ENCODE data around the gene KRTCAP2. TPM values are rescaled to one million over a fixed set of nuclear protein-coding genes. Genes with fewer than 3 reads are reported as not detected.

Gene KRTCAP2
- total and polyA plus RNA-seq, 4 donors: 49.8 to 224 (median 99.8) TPM

DNA sequence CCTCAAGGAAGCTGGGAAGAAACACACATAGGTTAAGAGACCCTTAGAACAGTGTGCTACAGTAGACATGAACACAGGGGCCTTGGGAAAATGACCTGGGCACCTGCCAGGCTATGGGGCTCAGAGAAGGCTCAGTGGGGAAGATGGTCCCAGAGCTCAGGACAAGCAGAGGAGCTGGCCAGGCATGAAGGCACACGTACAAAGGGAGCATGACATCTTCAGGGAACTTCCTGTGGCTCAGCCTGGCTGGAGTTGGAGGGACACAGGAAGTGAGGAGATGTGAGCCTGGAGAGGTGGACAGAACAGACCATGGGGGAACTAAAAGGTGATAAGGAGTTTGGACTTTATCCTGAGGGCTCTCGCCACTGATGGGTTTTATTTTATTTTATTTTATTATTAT, 41.2 kb downstream of the KRTCAP2 start:
- Histone ChIP-seq H3K4me1 (ENCODE audit: control insufficient read depth in 4 of 4, insufficient read depth in 4 of 4, low read length in 3 of 4) (peaks cover 0 to 47% (median 35%) of the 10 kb centered on the region in 4 donors), H3K9ac (ENCODE audit: low read depth in 1 of 2, low read length in 2 of 2) (peak overlapping the region; percentile 99 to 100), H3K4me3 (ENCODE audit: low read depth in 1 of 3, low read length in 3 of 3) (peak overlapping the region; percentile 35 to 93 (median 62)), H3K36me3 (ENCODE audit: control insufficient read depth in 4 of 4, insufficient read depth in 3 of 4, low read depth in 1 of 4, low read length in 3 of 4) (peaks cover 8 to 26% (median 19%) of the 10 kb centered on the region in 4 donors), H3K9me3 (ENCODE audit: control insufficient read depth in 4 of 4, low read length in 3 of 4) (no peaks in the 10 kb centered on the region), H3K27ac (ENCODE audit: low read depth in 1 of 2, low read length in 2 of 2) (peak overlapping the region; percentile 99 to 100), H3K27me3 (ENCODE audit: control insufficient read depth in 4 of 4, insufficient read depth in 4 of 4, low read length in 3 of 4) (no peaks in the 10 kb centered on the region)
- WGBS: 18% methylated on average over 2 of the region's 2 CpGs
- no peak for DNase-seq (ENCODE audit: low spot score)
- peak; percentile 21 to 26 for TF ChIP-seq GABPA (IDR thresholded peaks at IDR 0.05 in 1 of 2, conservative IDR thresholded peaks at IDR 0.05 in 1 of 2)
- TF ChIP-seq, protein P1, sequence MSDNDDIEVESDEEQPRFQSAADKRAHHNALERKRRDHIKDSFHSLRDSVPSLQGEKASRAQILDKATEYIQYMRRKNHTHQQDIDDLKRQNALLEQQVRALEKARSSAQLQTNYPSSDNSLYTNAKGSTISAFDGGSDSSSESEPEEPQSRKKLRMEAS (IDR thresholded peaks at IDR 0.05): no peak
- TF ChIP-seq TAF1 (conservative IDR thresholded peaks at IDR 0.05): no peak
- TF ChIP-seq, protein P2, sequence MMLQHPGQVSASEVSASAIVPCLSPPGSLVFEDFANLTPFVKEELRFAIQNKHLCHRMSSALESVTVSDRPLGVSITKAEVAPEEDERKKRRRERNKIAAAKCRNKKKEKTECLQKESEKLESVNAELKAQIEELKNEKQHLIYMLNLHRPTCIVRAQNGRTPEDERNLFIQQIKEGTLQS (IDR thresholded peaks at IDR 0.05): no peak

DNA sequence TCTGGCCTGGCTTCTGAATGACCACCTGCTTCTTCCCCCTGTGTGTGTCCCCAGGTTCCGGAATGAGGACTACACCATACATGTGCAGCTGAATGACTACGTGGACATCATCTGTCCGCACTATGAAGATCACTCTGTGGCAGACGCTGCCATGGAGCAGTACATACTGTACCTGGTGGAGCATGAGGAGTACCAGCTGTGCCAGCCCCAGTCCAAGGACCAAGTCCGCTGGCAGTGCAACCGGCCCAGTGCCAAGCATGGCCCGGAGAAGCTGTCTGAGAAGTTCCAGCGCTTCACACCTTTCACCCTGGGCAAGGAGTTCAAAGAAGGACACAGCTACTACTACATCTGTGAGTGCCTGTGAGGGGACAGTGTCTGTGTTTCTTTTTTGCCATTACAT, 41.8 kb downstream of the KRTCAP2 start:
- Histone ChIP-seq H3K36me3 (ENCODE audit: control insufficient read depth in 4 of 4, insufficient read depth in 3 of 4, low read depth in 1 of 4, low read length in 3 of 4) (peaks cover 8 to 26% (median 19%) of the 10 kb centered on the region in 4 donors), H3K27ac (ENCODE audit: low read depth in 1 of 2, low read length in 2 of 2) (peak overlapping the region; percentile 99 to 100), H3K4me1 (ENCODE audit: control insufficient read depth in 4 of 4, insufficient read depth in 4 of 4, low read length in 3 of 4) (peaks cover 0 to 45% (median 33%) of the 10 kb centered on the region in 4 donors), H3K27me3 (ENCODE audit: control insufficient read depth in 4 of 4, insufficient read depth in 4 of 4, low read length in 3 of 4) (no peaks in the 10 kb centered on the region), H3K9me3 (ENCODE audit: control insufficient read depth in 4 of 4, low read length in 3 of 4) (no peaks in the 10 kb centered on the region), H3K4me3 (ENCODE audit: low read depth in 1 of 3, low read length in 3 of 3) (peak overlapping the region; percentile 62 to 99 (median 93)), H3K9ac (ENCODE audit: low read depth in 1 of 2, low read length in 2 of 2) (peak overlapping the region; percentile 99 to 100)
- no peak for DNase-seq (ENCODE audit: low spot score)
- 27% methylated on average over 8 of the region's 8 CpGs for WGBS
- TF ChIP-seq RXRA (IDR thresholded peaks at IDR 0.05) (peak; percentile 48 to 65), TAF1 (conservative IDR thresholded peaks at IDR 0.05) (peak; percentile 63), GABPA (IDR thresholded peaks at IDR 0.05 in 1 of 2, conservative IDR thresholded peaks at IDR 0.05 in 1 of 2) (no peak), SP1 (IDR thresholded peaks at IDR 0.05) (peak; percentile 78), YY1 (IDR thresholded peaks at IDR 0.05) (peak; percentile 60), EGR1 (IDR thresholded peaks at IDR 0.05; ENCODE audit: low read depth in 2 of 2) (no peak), HNF4A (conservative IDR thresholded peaks at IDR 0.05) (peak; percentile 66 to 76), HNF4G (IDR thresholded peaks at IDR 0.05) (no peak), FOXA1 (IDR thresholded peaks at IDR 0.05) (no peak), NR2F2 (IDR thresholded peaks at IDR 0.05) (no peak), JUND (IDR thresholded peaks at IDR 0.05) (no peak), RAD21 (IDR thresholded peaks at IDR 0.05) (no peak), FOXA2 (IDR thresholded peaks at IDR 0.05) (no peak)
- TF ChIP-seq, protein P1 (IDR thresholded peaks at IDR 0.05): peak; percentile 32
- TF ChIP-seq, protein P3, sequence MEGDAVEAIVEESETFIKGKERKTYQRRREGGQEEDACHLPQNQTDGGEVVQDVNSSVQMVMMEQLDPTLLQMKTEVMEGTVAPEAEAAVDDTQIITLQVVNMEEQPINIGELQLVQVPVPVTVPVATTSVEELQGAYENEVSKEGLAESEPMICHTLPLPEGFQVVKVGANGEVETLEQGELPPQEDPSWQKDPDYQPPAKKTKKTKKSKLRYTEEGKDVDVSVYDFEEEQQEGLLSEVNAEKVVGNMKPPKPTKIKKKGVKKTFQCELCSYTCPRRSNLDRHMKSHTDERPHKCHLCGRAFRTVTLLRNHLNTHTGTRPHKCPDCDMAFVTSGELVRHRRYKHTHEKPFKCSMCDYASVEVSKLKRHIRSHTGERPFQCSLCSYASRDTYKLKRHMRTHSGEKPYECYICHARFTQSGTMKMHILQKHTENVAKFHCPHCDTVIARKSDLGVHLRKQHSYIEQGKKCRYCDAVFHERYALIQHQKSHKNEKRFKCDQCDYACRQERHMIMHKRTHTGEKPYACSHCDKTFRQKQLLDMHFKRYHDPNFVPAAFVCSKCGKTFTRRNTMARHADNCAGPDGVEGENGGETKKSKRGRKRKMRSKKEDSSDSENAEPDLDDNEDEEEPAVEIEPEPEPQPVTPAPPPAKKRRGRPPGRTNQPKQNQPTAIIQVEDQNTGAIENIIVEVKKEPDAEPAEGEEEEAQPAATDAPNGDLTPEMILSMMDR (IDR thresholded peaks at IDR 0.05; ENCODE audit: low read depth, low read length, missing input control): no peak
- TF ChIP-seq, protein P4, sequence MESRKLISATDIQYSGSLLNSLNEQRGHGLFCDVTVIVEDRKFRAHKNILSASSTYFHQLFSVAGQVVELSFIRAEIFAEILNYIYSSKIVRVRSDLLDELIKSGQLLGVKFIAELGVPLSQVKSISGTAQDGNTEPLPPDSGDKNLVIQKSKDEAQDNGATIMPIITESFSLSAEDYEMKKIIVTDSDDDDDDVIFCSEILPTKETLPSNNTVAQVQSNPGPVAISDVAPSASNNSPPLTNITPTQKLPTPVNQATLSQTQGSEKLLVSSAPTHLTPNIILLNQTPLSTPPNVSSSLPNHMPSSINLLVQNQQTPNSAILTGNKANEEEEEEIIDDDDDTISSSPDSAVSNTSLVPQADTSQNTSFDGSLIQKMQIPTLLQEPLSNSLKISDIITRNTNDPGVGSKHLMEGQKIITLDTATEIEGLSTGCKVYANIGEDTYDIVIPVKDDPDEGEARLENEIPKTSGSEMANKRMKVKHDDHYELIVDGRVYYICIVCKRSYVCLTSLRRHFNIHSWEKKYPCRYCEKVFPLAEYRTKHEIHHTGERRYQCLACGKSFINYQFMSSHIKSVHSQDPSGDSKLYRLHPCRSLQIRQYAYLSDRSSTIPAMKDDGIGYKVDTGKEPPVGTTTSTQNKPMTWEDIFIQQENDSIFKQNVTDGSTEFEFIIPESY (IDR thresholded peaks at IDR 0.05): no peak
- TF ChIP-seq, protein P2 (IDR thresholded peaks at IDR 0.05): no peak
- TF ChIP-seq, protein P5, sequence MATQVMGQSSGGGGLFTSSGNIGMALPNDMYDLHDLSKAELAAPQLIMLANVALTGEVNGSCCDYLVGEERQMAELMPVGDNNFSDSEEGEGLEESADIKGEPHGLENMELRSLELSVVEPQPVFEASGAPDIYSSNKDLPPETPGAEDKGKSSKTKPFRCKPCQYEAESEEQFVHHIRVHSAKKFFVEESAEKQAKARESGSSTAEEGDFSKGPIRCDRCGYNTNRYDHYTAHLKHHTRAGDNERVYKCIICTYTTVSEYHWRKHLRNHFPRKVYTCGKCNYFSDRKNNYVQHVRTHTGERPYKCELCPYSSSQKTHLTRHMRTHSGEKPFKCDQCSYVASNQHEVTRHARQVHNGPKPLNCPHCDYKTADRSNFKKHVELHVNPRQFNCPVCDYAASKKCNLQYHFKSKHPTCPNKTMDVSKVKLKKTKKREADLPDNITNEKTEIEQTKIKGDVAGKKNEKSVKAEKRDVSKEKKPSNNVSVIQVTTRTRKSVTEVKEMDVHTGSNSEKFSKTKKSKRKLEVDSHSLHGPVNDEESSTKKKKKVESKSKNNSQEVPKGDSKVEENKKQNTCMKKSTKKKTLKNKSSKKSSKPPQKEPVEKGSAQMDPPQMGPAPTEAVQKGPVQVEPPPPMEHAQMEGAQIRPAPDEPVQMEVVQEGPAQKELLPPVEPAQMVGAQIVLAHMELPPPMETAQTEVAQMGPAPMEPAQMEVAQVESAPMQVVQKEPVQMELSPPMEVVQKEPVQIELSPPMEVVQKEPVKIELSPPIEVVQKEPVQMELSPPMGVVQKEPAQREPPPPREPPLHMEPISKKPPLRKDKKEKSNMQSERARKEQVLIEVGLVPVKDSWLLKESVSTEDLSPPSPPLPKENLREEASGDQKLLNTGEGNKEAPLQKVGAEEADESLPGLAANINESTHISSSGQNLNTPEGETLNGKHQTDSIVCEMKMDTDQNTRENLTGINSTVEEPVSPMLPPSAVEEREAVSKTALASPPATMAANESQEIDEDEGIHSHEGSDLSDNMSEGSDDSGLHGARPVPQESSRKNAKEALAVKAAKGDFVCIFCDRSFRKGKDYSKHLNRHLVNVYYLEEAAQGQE (IDR thresholded peaks at IDR 0.05): peak; percentile 15
